HL-60/S4 (cell line): Measurements from ENCODE around the gene MMP25.

Experiments used
- in situ Hi-C: fragments of 300-500 bp; cut with MboI; formaldehyde crosslinking; loops from 2 replicates; pipeline ENCODE4 v1.14.3; 2022; ENCODE audit warnings: low sequenced_read_pairs

MMP25 gene

DNA sequence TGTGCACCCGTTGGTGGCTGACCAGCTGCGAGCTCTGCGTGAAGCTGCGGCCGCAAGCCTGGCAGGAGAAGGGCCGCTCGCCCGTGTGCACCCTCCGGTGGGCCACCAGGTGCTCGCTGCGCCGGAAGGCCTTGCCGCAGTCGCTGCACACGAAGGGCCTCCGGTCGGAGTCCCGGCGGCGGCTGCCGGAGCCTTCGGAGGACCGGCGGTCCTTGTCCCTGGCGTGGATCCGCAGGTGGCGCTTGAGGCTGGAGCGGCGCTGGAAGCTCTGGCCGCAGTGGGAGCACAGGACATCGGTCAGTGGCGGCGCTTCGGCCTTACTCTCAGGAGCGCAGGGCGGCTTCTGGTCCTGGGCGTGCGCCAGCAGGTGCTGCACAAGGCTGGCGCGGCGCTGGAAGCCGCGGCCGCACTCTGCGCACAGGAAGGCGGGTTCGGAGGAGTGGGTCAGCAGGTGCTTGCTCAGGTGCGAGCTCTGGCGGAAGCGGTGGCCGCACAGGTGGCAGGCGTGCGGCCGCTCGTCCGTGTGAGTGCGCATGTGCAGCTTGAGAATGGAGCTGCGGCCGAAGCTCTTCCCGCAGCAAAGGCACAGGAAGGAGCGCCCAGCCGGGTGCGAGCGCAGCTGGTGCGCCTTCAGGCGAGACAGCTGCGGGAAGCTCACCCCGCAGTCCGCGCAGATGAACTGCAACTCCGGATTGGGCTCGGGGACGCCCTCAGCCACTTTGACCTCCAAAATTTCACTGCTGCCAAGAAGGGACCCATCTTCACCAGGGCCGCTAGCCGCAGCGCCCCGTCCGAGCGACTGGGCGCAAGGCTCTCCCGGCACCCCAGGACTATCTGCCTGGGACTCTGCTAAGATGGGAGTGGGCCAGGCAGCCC is 43.6 kb downstream of the MMP25 start:
- in situ Hi-C loops = no loop called here

DNA sequence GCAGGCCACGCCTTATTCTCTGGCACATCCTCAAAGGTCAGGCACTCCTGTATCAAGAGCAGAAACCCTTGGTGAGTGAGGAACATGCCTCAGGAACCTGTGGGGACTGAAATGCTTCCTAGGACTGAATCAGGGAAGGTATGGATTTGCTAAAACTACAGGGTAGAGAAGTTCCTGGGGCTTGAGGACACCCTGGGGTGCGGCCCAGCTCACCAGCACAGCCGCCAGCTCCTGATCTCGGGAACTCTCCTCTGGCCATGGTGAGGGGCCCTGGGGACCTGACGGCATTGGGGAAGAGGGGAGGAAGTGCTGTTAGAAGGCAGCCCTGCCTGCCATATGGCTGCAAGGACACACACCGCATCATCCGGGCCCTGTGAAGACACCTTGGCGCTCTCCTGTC is 45.2 kb downstream of the MMP25 start:
- in situ Hi-C loops = no loop called here

DNA sequence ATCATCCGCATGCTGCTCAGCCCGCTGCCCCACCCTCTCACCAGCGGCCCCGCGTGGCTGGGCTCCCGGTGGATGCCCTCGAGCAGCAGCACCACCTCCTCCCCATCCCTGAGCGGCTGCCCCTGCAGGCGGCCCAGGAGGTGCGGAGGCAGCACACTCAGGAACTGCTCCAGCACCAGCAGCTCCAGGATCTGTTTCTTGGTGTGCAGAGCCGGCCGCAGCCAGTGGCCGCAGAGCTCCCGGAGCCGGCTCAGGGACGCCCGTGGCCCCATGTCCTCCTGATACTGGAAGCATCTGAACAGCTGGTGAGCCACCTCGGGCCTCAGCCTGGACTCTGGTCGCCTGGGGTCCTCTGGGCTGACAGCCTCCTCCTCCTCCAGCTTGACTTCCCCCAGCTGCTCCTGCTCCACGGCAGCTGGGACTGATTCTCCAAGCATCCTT is 46.2 kb downstream of the MMP25 start:
- in situ Hi-C loops = no loop called here

DNA sequence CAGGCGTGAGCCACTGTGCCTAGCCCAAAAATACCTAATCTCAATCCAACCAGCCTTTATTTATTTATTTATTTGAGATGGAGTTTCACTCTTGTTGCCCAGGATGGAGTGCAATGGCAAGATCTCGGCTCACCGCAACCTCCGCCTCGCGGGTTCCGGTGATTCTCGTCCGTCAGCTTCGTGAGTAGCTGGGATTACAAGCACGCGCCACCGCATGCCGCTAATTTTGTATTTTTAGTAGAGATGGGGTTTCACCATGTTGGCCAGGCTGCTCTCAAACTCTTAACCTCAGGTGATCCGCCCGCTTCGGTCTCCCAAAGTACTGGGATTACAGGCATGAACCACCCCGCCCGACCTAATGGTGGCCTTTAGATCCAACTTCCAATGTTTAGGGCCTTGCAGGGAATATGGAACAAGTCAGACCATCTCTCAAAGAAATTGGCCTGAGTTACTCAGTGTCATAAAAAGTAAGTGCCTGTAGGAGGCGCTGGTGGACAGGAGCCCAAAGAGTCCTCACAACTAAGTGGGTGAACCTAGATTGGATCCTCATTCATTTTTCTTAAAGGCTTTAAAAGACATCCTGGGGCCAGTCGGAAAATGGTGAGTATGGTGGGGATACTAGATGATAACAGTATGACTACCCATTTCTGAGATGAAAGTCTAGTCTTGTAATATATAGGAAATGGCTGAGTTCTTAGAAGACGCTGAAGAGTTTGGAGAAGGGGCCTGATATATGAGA is 48.1 kb downstream of the MMP25 start:
- in situ Hi-C loops = no loop called here

DNA sequence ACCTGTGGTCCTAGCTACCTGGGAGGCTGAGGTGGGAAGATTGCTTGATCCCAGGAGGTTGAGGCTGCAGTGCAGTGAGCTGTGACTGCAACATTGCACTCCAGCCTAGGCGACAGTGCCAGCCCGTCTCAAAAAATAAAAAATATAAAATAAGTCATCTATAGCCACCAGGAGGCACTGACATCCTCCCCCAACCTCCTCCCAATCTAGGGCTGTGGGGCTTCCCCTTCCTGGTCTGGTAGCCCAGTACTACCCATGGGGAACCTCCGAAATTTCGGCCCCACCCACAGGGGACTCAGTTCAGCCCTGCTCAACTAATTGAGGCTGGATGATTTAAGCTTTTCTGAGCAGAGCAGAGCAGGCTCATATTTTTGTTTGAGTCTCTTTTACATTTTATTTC is 49.5 kb downstream of the MMP25 start:
- in situ Hi-C loops = no loop called here

GRCh38 chr16:3096362-3096761 is 50.0 kb downstream of the MMP25 start:
- in situ Hi-C loops = no loop called here

DNA sequence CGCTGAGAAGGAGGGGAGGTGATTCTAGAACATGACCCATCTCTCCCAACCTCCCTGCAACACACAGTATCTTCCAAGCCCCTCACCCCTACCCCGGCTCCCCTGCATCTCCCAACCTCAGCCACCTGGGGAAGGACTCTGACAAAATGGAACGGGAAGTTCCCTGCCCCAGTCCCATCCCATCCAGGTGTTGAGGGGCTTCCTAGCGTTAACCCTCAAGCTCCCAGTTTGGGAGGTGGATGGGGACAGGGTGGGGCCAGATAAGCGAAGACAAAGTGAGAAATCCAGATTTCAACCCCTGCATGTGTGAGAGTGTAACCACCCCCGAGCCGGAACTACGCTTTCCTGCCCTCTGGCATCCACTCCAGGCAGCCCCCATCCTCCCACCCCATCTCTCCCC is 50.9 kb downstream of the MMP25 start:
- in situ Hi-C loops = no loop called here

DNA sequence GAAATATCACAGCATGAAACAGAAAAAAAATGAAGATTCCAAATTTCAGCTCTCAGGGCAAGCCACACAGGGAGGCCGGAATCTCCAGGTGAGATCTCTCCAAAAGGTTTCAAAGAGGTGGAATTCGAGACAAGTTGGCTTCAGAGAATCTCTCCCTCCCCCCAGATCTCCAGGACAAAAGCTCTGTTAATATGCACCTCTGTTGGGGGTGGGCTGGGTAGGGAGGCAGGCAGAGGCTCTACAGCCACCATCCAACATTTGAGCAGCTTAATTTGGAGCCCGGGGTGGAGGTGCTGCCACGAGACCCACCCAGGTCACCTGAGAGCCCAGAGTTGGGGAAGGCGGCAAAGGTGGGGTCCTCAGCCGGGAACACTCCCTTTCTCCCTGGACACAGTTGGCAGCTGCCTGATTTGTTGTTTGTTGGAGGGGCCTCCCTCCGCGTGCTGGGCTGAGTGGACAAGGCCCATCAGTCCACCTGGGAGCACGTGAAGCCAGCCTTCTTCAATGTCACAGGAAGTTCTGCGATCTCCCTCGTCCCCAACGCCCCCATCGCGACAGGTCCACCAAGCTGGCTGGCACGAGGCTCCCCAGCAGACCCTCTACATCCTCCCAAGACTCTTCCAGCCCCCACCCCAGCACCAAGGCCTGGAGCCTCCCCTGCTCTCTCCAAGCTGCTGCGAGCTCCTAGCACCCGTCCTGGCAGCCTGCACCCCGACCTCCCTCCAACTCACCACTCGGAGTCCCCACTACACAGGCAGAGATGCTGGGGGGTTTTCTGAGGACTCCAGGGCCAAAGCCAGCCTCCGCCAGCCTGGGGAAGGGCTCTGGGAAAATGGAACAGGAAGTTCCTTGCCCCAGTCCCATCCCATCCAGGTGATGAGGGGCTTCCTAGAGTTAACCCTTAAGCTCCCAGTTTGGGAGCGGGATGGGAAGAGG is 52.4 kb downstream of the MMP25 start, which contains the start of gene ZSCAN10:
Gene ZSCAN10 (minus strand): TSS at position 836 of the 936 bp plus-strand sequence. CDS start 6,357 bp downstream, outside the sequence.
- in situ Hi-C loops = no loop called here

- in situ Hi-C loops = no loop called here
Observed at GRCh38 chr16:3099395-3099731, 53.0 kb downstream of the MMP25 start.

GRCh38 chr16:3099732-3100499 is 53.6 kb downstream of the MMP25 start:
- in situ Hi-C loops = no loop called here

DNA sequence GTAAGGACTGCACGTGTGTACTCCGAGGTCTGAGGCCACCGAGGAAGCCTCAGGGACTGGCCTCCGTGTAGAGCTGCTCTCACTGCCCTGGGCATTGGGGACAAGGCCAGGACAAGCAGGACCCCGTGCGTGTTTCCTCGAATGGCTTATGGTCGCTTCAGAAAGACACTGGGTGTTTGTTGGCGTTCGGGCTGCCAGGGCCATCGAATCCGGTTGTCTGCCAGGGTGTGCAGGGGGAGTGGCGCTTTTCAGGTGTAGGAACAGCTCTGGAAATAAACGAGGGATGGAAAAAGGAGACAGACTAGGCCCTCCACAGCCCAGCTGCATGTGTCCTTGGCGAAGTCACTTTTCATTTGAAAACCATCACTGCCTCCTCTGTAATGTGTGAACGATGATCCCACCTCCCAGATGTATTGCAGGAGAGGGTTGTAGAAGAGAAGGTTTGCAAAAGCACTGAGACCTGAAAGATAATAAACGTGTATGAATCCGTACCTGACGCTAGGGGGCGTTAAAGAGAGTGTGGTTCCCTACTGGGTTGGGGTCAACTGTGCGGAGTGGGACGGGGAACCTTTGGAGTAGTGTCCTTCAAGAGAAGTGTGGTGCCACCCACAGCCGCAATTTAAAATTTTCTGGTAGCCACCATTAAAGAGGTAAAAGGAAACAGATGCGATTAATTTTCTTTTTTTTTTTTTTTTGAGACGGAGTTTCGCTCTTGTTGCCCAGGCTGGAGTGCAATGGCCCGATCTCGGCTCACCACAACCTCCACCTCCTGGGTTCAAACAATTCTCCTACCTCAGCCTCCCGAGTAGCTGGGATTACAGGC is 54.9 kb downstream of the MMP25 start:
- in situ Hi-C loops = no loop called here

GRCh38 chr16:3101841-3102470 is 55.6 kb downstream of the MMP25 start:
- in situ Hi-C loops = no loop called here

DNA sequence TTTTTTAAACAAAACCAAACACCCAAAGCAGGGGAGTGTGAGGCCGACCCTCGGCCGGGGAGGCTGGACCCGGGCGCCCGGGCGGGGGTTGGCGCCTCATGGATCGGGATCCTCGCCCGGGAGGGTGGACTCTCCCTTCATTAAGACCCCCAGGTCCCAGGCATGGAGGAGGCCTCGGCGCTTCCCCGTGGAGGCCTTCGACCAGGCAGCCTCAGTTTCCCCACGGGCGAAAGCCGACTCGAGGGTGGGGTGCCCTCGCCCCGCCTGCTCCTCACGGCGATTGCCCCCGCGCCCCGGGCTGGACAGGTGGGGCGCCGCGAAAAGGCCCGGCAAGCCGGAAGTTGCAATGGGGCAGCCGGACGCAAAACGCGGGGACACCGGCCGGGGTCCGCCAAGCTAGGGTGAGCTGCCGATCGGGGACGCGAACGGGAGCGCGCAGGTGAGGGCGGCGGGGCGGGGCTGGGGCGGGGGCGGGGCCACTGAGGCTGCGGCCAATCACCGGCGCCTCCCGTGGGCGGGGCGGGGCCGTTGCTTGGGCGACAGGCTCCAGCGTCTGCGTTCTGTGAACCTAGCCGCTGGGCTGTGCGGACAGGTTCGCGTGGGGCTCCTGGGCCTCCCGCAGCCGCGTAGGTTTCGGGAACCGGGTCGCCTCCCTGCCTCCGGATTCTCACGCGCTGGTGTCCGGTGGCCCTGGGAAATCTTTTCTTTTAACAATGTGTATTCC is 60.0 kb downstream of the MMP25 start:
- in situ Hi-C loops = no loop called here
